NT2/D1 (cell line): Measurements from ENCODE around the gene ZBED3.

ENCODE experiments used
- YY1 ChIP-seq: IDR thresholded peaks from 2 replicates; pipeline ENCODE4 v1.6.1; 2011; ENCODE audit not compliant: insufficient read length, insufficient read depth
- ZNF274 ChIP-seq: IDR thresholded peaks from 2 replicates; pipeline ENCODE4 v1.6.1; 2011; ENCODE audit warnings: mild to moderate bottlenecking, low read depth, low read length

GRCh38 chr5:77032635-77033034, 54.5 kb downstream of the ZBED3 start:
- TF ChIP-seq YY1 (no peak), ZNF274 (no peak)
